NOMO-1 treated with DMSO at 0.1 percent for 48 hours (cell line): ENCODE results near the gene RNF6.
A peak's percentile ranks its signal among the peaks of the same experiment; 100 is the strongest.
"Not testable (repeated sequence)": the region's sequence is repeated elsewhere in the genome, so short reads cannot be mapped to it uniquely, and the experiment has no call there.

Experiments
- DNase-seq: peaks from one replicate; lab custom pipeline; 2025; ENCODE audit not compliant: unreplicated experiment; lab: John Stamatoyannopoulos, UW

The RNF6 gene

DNA sequence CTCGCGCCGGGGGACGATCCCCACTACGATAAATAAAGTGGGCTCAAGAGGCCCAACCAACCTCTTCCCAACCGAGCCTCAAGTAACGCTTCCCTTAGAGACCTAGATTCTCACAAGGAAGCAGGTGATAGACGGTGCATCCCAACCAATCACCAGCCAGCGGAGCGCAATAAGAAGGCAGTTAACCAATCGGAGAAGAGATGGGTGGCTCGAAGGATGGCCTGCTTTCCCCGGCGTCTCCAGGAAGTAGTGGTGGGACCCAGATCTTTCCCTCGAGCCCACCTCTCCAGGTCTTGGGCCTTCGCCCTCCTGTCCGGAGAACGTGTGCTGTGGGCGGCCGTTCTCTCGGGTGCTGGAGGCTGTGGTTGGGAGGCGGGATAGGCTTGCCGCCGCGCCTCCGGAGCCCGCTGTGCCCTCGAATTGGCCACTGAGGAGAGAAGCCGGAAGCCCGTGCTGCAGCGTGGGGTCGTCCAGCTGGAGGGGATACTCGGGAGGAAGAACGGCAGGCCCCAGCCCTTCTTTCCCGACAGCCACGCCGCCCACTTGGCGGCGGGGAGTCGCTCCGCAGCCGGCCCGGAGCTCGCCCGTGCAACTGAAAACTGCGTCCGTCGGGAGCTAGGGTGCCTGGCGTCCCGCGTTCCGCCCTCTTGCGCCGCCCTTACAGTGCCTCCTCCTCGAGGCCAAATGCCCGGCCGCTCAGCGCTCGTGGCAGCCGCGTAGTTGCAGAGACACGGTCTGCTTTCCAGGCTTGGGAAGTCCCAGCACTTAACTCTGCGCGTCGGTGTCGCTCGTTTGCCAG lies at the start of gene RNF6:
Gene RNF6 (minus strand): TSS at position 594 of the 799 bp plus-strand sequence. CDS start 2,665 bp downstream, outside the sequence.
- peak; percentile 98 for DNase-seq

DNA sequence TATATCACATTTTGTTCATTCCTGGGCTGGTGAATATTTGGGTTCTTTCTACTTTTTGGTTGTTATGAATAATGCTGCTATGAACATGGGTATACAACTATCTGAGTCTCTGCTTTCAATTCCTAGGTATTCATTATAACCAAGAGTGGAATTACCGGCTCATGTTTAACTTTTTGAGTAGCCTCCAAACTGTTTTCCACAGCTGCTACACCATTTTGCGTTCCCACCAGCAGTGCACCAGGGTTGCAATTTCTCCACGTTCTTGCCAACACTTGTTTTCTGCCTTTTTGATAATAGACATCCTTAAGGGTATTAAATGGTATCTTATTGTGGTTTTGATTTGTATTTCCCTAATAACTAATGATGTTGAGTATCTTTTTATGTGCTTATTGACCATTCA lies 48.6 kb upstream of the RNF6 start:
- DNase-seq = no peak

- no peak for DNase-seq
Measured at GRCh38 chr13:26266311-26266710, 44.2 kb upstream of the RNF6 start.

DNA sequence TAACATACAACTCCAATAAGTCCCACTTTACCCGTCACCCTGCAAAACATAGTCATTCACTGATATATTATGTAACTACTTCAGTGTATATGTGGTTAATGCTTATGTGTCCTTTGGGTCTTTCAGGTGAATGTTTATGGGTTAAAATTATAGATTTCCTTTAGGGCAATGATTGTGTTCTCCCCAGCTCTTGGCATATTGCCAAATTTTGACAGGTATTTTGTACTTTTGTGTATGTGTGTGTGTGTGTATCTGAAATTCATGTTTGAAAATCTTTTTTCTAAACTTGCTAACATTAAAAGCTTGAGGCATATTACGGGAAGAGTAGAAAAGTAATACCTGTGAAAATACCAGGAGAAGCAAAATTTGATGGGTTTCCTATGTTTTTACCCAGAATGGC lies 40.0 kb upstream of the RNF6 start:
- DNase-seq = no peak

- no peak for DNase-seq
Measured at GRCh38 chr13:26259634-26260033, 37.5 kb upstream of the RNF6 start.

DNA sequence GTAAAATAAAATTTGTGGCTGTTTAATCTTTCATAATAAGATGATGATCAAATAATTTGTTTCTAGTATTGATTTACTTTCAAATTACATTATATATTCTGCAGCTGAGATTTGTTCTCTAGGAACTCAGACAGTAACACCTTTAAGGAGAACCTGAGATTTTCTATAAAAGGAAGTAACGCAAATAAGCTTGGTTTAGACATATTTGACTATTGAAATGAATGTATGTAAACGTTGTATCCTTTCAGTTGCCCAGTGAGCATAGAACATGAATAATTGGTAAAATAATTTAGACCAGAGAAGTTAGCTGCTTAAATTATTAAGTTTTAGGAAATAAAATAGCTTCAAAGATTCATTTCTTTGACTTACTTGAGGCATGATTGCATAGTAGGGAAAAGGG lies 34.9 kb upstream of the RNF6 start:
- DNase-seq = no peak

- peak; percentile 16 for DNase-seq
Measured at GRCh38 chr13:26255691-26256277, 33.7 kb upstream of the RNF6 start.

DNA sequence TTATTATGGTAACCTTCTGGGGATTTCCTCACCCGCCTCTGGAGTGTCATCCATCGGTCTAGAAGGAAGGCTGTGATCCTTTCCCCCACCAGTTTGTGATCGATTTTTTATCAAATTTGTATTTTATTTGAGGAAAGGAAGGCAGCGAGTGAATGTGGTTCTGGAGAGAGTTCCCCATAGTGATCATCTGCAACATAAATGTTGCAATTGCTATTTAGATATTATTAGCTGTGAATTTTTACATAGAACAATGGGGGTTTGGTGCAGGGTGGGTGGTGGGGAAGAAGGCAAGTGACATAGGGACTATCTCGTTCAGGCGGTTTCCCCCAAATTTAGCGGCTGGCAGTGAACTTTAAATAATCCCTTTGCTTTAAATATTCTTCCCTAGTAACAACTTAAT lies 33.0 kb upstream of the RNF6 start:
- DNase-seq = peak; percentile 27

DNA sequence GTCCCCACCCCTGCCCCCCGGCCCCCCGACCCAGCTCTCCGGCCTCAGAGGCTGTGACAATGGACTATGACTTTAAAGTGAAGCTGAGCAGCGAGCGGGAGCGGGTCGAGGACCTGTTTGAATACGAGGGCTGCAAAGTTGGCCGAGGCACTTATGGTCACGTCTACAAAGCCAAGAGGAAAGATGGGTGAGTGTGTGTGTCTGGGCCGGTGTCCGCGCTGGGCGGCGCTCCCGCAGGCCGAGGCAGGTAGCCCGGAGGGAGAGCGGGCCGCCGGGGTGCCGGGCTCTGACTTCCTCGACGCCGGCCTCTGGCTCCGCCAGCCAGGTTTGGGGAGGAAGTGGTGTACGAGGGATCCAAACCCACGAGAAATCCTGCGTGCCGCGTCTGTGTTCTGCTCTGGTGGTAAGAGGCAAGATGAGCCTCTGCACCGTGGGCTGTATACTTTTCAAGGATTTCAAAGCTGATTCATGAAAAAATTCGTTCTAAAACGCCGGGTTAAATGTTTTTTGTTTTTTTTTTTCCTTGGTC lies 32.5 kb upstream of the RNF6 start:
- peak; percentile 27 for DNase-seq

- peak; percentile 90 for DNase-seq
Measured at GRCh38 chr13:26253787-26254582, 31.9 kb upstream of the RNF6 start, which contains the start of gene CDK8. TSS of gene CDK8 (plus strand) at chr13:26254129. CDS start at chr13:26254642, 513 bp downstream.

DNA sequence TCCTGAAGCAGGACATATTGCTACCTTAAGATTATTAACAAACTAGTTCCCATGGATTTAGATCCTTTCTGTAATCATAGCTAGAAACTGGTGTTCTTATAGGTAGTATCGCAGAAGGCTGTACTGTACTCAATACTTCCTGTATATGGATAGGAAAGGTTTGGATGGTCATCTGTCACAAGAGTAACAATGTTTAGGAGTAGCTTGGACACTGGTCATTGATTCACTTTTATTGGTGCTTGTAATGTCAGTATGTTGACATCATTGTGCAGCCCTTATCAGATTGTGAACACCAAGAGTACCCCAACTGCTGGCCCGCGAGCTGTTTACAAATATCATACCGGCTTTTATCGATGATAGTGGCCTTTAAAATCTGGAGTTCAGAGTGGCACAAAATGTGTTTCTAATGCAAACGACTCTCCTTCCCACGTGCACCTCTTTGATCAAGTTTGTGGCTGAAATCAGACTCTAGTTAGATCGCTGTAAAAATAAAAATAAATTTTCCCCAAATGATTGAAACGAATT lies 31.2 kb upstream of the RNF6 start:
- no peak for DNase-seq

GRCh38 chr13:26252006-26252405 lies 29.9 kb upstream of the RNF6 start:
- not testable (repeated sequence) for DNase-seq

DNA sequence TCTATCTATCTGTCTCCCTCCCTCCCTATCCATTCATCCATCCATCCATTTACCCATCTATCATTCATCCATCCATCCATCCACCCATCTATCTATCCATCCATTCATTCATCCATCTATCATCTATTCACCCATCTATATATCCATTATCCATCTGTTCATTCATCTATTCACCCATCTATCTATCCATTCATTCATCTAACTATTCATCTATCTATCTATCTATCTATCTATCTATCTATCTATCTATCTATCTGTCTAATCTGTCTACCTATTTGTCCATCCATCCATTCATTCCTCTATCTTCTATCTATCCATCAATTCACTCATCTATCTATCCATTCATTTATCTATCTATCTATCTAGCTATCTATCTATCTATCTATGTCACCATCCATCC lies 27.4 kb upstream of the RNF6 start:
- no peak for DNase-seq

- no peak for DNase-seq
Measured at GRCh38 chr13:26247608-26248007, 25.5 kb upstream of the RNF6 start.

- no peak for DNase-seq
Measured at GRCh38 chr13:26247011-26247410, 24.9 kb upstream of the RNF6 start.

DNA sequence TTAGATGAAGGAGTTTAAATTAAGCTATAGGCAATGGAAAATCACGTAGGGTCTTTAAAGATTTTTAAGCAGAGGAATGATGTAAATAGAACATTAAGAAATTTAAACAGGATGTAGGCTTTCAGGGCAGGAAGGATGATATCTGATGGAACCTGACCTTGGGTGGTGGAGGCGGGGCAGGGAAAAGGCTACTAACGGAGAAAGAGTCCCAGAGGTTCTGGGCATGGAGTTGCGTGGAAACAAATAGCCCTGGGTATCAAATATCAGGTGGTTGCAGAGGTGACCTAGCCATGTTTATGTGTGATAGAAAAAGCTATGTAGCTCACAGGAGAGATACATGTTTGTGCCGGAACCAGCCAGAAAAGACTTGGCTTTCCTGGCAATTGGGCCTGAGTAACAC lies 24.0 kb upstream of the RNF6 start:
- no peak for DNase-seq

- no peak for DNase-seq
Measured at GRCh38 chr13:26236296-26236695, 14.2 kb upstream of the RNF6 start.

GRCh38 chr13:26230703-26231102 lies 8.6 kb upstream of the RNF6 start:
- DNase-seq = no peak

GRCh38 chr13:26229080-26229615 lies 7.0 kb upstream of the RNF6 start:
- no peak for DNase-seq

GRCh38 chr13:26228096-26228495 lies 6.0 kb upstream of the RNF6 start:
- DNase-seq = no peak
